ENCODE data around the gene DPRX. TPM values are rescaled to one million over a fixed set of nuclear protein-coding genes. Genes with fewer than 3 reads are reported as not detected.

DPRX gene
- total RNA-seq, 1 donor from 2014 or later, result not detected

DNA sequence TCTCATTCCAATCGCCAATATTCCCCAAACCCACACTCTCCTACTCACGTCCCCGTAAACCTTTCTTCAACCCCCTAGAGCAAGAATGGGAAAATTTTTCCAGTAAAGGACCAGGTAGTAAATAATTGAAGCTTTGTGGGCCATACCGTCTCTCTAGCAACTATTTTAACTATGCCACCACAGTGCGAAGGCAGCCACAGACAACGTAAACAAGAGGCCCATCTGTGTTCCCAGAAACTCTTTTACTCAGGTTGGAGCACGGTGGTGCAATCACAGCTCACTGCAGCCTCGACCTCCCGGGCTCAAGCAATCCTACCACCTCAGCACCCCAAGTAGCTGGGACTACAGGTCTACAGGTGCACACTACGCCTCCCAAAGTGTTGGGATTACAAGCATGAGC lies 3.0 kb downstream of the DPRX start:
- TF ChIP-seq, protein P1, sequence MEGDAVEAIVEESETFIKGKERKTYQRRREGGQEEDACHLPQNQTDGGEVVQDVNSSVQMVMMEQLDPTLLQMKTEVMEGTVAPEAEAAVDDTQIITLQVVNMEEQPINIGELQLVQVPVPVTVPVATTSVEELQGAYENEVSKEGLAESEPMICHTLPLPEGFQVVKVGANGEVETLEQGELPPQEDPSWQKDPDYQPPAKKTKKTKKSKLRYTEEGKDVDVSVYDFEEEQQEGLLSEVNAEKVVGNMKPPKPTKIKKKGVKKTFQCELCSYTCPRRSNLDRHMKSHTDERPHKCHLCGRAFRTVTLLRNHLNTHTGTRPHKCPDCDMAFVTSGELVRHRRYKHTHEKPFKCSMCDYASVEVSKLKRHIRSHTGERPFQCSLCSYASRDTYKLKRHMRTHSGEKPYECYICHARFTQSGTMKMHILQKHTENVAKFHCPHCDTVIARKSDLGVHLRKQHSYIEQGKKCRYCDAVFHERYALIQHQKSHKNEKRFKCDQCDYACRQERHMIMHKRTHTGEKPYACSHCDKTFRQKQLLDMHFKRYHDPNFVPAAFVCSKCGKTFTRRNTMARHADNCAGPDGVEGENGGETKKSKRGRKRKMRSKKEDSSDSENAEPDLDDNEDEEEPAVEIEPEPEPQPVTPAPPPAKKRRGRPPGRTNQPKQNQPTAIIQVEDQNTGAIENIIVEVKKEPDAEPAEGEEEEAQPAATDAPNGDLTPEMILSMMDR (conservative IDR thresholded peaks at IDR 0.05), result no peak
- Mint-ChIP-seq H3K4me3 (no peak overlapping the region), H3K27ac (no peak overlapping the region), H3K27me3 (no peaks in the 10 kb centered on the region), H3K9me3 (no peaks in the 10 kb centered on the region), H3K36me3 (no peaks in the 10 kb centered on the region), H3K4me1 (ENCODE audit: unreplicated experiment) (no peaks in the 10 kb centered on the region)
- no peak for DNase-seq (ENCODE audit: extremely low spot score, unreplicated experiment)

DNA sequence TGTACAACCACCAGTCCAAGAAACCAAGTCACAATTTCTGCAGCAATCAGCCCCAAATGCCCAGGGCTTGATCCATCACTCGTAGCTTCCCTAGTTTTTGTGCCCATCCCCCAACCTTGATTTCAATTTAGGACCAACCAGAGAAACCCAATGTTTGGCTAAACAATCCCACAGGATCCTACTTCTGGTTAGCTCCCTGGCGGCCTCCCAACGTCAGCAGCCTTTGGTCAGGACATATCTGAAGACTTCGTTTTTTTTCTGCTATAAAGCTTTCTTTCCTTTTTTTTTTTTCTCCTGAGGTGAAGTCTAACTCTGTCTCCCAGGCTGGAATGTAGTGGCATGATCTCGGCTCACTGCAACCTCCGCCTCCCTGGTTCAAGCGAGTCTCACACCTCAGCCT lies 7.7 kb downstream of the DPRX start:
- Mint-ChIP-seq H3K27me3 (no peaks in the 10 kb centered on the region), H3K27ac (no peak overlapping the region), H3K4me3 (no peak overlapping the region), H3K9me3 (no peaks in the 10 kb centered on the region), H3K36me3 (no peaks in the 10 kb centered on the region), H3K4me1 (ENCODE audit: unreplicated experiment) (peaks cover 4% of the 10 kb centered on the region)
- TF ChIP-seq, protein P1 (conservative IDR thresholded peaks at IDR 0.05), result no peak
- no peak for DNase-seq (ENCODE audit: extremely low spot score, unreplicated experiment)

DNA sequence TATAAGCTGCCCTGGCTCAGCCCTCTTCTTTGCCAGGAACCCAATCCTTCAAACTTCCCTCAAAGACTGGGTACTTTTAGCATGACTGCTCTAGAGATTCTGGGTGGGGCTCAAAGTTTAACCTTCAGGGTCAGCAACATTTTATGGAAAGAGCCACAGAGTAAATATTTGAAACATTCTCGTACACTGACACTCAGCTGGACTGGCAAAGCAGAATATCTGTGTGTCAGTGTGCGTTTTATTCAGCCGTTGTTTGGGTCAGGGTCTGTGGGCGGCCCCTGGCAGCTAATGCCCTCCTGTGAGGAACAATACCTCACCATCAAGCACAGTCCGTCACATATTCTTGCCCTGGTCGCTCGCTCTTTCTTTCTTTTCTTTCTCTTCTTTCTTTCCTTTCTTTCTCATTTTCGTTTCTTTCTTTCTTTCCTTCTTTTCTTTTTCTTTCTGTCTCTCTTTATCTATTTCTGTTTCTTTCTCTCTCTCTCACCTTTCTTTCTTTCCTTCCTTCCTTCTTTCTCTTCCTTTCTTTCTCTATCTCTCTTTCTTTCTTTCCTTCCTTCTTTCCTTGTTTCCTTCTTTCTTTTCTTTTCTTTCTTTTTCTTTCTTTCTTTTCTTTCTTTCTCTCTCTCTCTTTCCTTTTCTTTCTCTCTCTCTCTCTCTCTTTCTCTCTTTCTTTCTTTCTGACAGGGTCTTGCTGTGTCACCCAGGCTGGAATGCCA lies 10.7 kb downstream of the DPRX start:
- Mint-ChIP-seq H3K27ac (no peak overlapping the region), H3K4me3 (no peak overlapping the region), H3K9me3 (no peaks in the 10 kb centered on the region), H3K36me3 (no peaks in the 10 kb centered on the region), H3K4me1 (ENCODE audit: unreplicated experiment) (peaks cover 4% of the 10 kb centered on the region), H3K27me3 (no peaks in the 10 kb centered on the region)
- TF ChIP-seq, protein P1 (conservative IDR thresholded peaks at IDR 0.05), result no peak
- no peak for DNase-seq (ENCODE audit: extremely low spot score, unreplicated experiment)

DNA sequence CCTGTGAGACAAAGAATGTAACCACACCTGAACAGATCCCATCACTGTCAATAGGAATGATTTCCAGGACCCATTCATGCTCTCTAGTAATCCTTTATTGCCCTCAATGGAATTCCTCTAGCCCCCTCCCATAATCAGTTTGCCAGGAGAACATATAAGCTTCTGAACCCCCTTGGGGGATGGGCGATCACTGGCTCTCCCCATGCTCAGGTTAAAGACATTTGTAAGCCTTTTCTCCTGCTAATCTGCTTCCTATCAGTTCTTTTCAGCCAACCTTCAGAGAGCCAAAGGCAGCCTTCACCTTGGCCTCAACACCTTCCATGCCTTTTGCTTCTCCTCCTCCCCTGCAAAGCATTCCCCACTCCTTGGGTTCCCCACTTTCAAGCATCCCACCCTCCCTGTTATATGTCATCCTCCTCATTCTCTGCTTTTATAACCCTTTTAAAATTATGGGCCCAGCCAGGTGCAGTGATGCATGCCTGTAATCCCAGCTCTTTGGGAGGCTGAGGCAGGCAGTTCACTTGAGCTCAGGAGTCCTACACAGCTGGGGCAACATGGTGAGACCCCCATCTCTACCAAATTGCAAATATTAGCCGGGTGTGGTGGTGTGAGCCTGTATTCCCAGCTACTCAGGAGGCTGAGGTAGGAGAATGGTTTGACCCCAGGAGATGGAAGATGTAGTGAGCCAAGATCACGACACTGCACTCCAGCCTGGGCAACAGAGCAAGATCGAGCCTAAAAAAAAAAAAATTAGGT lies 12.4 kb downstream of the DPRX start:
- peaks cover 4% of the 10 kb centered on the region for H3K4me1 Mint-ChIP-seq (ENCODE audit: unreplicated experiment)
- H3K27me3 Mint-ChIP-seq, result no peaks in the 10 kb centered on the region
- no peak overlapping the region for H3K27ac Mint-ChIP-seq
- TF ChIP-seq, protein P1 (conservative IDR thresholded peaks at IDR 0.05), result no peak
- H3K4me3 Mint-ChIP-seq, result no peak overlapping the region
- no peak for DNase-seq (ENCODE audit: extremely low spot score, unreplicated experiment)
- no peaks in the 10 kb centered on the region for H3K9me3 Mint-ChIP-seq
- no peaks in the 10 kb centered on the region for H3K36me3 Mint-ChIP-seq

DNA sequence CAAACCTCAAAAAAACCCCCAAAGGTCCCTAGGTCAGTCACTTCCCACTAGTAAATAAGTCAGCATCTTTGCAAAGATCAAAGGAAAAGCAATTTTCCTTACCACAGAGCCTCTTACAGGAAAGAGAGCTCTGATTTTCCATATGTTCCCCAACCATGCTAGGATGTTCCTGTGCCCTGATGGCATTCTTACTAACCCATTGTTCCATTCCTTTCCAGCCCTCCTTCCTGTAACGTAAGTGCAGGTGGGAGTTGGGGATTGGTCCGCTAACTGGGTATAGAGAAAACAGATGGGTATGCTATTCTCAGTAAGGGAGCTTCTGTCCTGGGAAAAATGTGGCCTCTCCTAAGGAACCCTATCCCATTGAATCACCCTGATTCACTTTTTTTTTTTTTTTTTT lies 14.3 kb downstream of the DPRX start:
- Mint-ChIP-seq H3K4me3 (no peak overlapping the region), H3K4me1 (ENCODE audit: unreplicated experiment) (peaks cover 4% of the 10 kb centered on the region), H3K27ac (no peak overlapping the region), H3K9me3 (no peaks in the 10 kb centered on the region), H3K27me3 (no peaks in the 10 kb centered on the region), H3K36me3 (no peaks in the 10 kb centered on the region)
- no peak for DNase-seq (ENCODE audit: extremely low spot score, unreplicated experiment)
- TF ChIP-seq, protein P1 (conservative IDR thresholded peaks at IDR 0.05), result no peak

Measured in type B pancreatic cell (in vitro differentiated cells).